Left cardiac atrium (tissue), 4 donors: Measurements from ENCODE around the gene FUT7. TPM values are rescaled to one million over a fixed set of nuclear protein-coding genes. Genes with fewer than 3 reads are reported as not detected.

Experiments used
- ATAC-seq, 2 donors: fragments of 200-7000 bp; cut with Tn5 transposase; one replicate each; pipeline ENCODE4 v1.9.1; 2020; ENCODE audit warnings: mild to moderate bottlenecking in 2 of 2, moderate library complexity in 2 of 2
- DNase-seq: peaks from one replicate; pipeline ENCODE4 v3.0.0-alpha.2; 2020
- intact Hi-C, 2 donors: fragments of 100-400 bp; cut with DNase I; formaldehyde crosslinking; loops; one replicate each; pipeline versions ENCODE4 v1.14.1 to v1.15.1; 2022 to 2023
- long read RNA-seq: library from polyadenylated mRNA; unstranded; transcript quantifications from one replicate; pipeline ENCODE4 v2.0.0, GENCODE V29; 2021
- total RNA-seq, 2 donors: library from RNA; stranded (reverse); fragmentation: NEBNext Ultra II Directional; extraction: Animal tissue kit (Norgen Biotek cat#: 25700); gene quantifications; one replicate each; pipeline ENCODE4 v1.2.1, GENCODE V29; 2021
- donor health status: DM: no; HTN: yes; CAD: no.
- donor health status: DM: no; HTN: yes; CAD: no; lungs with severe emphysema.
- donor health status: DM: yes; HTN: yes; CAD: no.
- donor health status: Dilated cardiomyopathy.

The FUT7 gene, protein sequence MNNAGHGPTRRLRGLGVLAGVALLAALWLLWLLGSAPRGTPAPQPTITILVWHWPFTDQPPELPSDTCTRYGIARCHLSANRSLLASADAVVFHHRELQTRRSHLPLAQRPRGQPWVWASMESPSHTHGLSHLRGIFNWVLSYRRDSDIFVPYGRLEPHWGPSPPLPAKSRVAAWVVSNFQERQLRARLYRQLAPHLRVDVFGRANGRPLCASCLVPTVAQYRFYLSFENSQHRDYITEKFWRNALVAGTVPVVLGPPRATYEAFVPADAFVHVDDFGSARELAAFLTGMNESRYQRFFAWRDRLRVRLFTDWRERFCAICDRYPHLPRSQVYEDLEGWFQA
- under 1 TPM; 0.24 to 0.35 TPM for total RNA-seq
- long read RNA-seq: 0 reads

DNA sequence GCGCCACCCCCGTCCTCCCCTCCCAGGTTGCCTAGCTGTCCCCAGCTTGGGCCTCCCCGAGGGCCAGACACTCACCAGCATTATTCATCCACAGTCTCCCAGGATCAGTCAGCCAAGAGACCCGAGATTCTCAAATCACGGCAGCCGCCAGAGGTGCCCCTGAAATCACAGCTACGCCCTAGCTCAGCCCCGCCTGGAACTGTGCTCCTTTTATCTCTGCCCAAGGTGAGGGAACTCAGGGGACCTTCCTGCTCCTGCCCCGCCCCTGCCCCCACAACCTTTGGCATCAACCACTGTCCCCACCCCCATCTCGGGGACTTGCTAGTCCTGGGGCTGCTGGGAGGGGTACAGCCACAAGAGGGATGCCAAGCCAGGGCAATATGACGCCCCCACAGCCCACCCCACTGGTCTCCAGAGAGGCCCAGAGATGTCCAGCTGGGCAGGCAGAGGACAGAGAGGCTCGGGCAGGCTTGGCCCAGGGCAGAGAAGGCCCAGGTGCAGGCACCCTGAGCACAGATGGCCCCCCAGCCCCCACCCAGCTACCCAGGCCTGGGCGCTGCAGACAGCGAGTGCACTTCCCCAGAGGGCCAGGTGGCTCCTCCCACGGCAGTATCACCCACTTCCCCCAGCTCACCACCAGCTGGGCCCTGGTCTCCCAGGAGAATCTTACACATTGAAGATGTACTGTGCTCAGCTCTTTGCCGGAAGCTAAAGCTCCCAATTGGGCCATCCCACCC is at the start of gene FUT7:
FUT7 (minus strand) TSS at position 185 of the 737 bp plus-strand sequence; CDS start at position 88, 97 bp downstream.
- ATAC-seq: no peak
- no peak for DNase-seq
- intact Hi-C loops: loop anchor here in 1 of 2 donors (5.0 kb wide), 1 partner anchor 85 kb away; the partner anchor contains the start of gene C8G

DNA sequence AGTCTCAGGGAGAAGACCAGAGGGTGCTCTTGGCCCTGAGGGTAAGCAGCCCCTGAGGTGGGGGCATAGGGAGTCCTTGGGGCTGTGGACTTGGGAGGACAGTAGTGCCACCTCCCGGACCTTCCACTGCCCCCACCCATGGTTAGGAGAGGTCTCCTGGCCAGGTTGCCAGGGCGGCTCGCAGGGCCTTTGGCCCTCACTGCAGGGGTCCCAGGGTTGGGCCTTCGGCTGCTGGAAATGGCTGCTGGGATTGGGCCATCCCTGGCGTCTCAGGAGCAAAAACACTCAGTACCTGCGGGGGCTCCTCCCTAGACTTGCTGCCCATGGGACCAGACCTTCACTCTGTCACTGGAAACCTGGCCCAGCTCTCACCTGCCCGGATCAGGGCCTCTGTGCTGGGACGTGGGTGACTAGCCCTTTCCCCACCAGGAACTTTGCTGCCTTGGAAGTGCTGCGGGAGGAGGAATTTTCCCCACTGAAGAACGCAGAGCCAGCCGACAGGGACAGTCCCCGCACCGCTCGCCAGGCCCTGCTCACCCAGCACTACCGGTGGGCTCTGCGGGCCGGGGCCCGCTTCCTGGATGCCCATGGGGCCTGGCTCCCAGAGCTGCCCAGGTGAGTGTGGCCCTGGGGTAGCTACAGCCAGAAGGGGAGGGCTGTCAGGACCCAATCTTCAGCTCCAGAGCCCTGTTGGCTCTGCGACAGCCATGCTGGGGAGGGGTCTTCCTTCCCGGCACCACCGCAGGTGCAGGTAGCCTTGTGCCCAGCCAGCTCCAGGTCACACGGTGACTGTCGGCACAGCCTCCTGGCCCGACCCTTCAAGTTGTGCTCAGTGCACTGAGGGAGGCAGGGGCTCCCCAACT is 48.6 kb upstream of the FUT7 start:
- DNase-seq (no peak), ATAC-seq (no peak)
- intact Hi-C loops: no loop called here

DNA sequence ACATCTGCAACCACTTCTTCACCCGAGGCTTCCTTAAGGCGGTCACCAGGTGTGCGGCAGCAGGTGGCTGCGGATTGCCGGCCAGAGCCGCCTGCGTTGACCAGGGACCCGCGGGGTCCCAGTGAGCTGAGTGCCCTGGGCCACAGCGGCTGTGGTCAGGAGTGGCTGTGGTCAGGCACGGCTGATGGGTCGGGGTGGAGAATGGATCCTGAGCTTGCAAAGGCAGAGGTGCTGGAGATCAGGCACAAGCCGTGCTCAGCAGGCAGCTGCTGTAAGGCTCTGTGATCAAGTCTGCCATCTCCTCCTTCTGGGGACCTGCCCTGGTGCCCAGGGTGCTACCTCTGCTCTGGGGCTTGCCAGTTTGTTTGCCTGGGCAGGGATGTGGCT is 47.5 kb upstream of the FUT7 start:
- DNase-seq: no peak
- intact Hi-C loops: no loop called here
- ATAC-seq: no peak

DNA sequence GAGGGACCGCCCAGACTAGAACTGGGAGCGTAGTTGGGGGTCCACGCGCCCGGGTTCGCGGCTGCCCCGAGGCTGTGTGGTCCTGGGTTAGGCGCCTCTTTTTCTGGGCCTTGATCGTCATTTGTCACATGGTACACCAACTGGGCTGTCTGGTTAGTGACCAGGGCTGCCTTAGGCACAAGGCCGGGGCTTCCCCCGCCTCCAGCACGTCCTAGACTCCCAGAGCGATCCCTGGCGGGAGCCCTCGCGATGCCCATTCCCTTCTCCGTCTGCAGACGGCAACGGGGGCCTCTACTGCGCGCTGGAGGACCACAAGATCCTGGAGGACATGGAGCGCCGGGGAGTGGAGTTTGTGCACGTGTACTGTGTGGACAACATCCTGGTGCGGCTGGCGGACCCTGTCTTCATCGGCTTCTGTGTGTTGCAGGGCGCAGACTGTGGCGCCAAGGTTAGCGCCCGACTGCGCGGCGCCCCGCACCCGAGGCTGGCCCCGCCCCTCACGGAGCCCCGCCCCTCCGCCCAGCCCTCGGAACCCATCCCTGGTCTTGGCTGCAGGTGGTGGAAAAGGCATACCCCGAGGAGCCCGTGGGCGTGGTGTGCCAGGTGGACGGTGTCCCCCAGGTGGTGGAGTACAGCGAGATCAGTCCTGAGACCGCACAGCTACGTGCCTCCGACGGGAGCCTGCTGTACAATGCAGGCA is 47.0 kb upstream of the FUT7 start:
- intact Hi-C loops: no loop called here
- no peak for ATAC-seq
- no peak for DNase-seq

DNA sequence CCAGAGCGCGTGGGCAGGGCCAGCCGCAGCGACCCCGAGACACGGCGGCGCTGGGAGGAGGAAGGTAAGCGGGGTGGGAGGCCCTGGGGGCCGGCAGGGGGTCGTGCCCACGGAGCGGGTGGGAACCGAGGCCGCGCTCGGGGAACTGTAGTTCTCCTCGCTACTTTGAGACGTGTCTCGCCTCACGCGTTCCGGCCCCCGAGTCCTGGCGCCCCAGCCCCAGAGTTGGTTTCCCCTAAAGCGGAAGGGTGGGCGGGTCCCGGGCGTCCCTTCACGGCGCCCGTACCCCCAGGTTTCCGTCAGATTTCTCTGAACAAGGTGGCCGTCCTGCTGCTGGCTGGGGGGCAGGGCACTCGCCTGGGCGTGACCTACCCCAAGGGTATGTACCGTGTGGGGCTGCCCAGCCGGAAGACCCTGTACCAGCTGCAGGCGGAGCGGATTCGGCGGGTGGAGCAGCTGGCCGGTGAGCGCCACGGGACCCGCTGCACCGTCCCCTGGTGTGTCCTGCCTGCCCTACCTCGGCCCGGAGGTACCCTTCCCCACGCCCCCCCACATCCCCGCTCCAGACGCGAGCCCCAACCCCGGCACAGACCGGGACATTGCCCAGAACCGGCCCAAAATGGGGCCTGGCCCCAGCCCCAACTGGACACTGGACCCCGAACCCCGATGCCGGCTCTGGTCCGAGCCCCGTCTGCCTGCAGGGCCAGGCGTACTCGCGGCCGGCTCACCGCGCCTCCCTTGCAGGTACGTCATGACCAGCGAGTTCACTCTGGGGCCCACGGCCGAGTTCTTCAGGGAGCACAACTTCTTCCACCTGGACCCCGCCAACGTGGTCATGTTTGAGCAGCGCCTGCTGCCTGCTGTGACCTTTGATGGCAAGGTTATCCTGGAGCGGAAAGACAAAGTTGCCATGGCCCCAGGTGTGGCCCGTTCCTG is 46.1 kb upstream of the FUT7 start:
- intact Hi-C loops: no loop called here
- peak; percentile 5 to 12 for ATAC-seq
- no peak for DNase-seq

DNA sequence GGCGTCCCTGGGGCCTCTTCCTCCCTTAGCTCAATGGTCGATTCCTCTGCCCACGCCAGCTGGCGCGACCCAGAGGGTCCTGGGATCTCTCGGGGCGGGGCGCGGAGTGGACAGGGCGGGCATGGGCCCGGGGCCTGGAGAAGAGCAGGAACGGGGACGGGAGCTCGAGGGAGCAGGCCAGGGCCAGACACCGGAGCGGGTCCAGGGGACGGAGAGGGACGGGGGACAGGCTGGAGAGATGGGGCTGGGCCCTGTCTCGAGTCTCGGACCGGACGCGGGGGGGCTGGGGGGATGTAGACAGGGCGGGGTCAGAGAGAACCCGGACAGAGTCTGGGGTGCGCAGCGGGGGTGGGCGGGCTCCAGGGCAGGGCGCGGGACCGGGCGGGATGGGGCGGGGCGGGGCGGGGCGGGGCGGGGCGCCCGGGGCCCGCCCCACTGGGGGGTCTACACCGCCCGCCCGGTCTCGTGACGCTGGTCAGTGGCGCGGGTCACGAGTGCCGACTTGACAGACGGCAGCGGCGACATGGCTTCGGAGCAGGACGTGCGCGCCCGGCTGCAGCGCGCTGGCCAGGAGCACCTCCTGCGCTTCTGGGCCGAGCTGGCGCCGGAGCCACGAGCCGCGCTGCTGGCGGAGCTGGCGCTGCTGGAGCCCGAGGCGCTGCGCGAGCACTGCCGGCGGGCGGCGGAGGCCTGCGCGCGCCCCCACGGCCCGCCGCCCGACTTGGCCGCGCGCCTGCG is 45.3 kb upstream of the FUT7 start, which contains the start of gene UAP1L1:
UAP1L1 (plus strand) TSS at position 508 of the 738 bp plus-strand sequence; CDS start at position 524, 16 bp downstream.
- DNase-seq (peak; percentile 83), ATAC-seq (peak; percentile 79 to 82)
- intact Hi-C loops: no loop called here

DNA sequence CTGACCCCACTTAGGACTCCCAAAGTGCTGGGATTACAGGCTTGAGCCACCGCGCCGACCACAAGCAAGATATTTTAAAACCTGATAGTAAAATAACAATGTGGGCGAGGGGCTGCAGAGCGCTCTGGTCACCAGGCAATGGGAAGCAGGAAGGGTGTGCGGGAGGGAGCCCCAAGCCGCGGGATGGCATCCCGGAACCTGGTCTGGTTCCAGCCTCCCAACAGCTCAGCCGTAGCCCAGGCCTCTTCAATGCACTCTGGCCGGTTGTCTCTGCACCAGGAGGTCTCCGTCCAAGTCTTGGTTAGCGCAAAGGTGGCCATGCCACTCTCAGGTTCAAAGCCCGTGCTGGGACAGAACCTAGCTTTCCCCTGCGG is 44.7 kb upstream of the FUT7 start:
- peak in 1 of 2 donors; percentile 4 for ATAC-seq
- intact Hi-C loops: no loop called here
- DNase-seq: no peak

DNA sequence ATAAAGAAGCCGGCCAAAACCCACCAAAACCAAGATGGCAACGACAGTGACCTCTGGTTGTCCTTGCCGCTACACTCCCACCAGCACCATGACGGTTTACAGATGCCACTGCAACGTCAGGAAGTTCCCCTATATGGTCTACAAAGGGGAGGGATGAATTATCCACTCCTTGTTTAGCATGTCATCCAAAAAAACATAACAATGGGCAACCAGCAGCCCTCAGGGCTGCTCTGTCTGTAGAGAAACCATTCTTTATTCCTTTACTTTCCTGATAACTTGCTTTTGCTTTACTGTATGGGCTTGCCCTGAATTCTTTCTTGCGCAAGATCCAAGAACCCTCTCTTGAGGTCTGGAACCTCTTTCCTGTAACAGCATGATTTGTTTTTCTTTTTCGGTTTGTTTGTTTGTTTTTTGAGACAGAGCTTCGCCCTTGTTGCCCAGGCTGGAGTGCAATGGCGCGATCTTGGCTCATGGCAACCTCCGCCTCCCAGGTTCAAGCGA is 43.4 kb upstream of the FUT7 start:
- intact Hi-C loops: no loop called here
- no peak for DNase-seq
- no peak for ATAC-seq

DNA sequence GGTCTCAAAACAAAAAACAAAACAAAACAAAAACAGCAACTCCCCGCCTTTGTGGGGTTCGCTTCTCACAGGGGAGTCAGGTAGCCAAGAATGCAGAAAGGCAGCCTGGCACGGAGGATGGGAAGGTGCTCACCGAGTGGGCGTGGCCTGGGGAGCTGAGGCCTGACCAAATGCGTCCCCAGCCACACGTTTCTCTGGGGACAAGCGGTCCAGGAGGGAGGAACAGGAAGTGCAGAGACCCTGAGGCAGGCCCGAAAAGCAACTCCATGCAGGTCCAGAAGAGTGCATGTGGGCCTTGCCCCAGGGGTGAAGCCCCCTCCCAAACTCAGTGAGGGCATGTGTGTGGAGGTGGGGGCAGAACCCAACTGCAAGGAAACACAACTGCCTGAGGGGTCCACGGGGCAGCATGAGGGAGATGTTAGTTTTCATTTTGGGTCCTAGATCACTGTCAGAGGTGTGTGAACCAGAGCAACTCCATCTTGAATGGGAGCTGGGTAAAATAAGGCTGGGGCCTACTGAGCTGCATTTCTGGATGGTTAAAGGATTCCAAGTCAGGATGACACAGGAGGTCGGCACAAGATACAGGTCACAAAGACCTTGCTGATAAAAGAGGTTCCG is 42.9 kb upstream of the FUT7 start:
- no peak for ATAC-seq

DNA sequence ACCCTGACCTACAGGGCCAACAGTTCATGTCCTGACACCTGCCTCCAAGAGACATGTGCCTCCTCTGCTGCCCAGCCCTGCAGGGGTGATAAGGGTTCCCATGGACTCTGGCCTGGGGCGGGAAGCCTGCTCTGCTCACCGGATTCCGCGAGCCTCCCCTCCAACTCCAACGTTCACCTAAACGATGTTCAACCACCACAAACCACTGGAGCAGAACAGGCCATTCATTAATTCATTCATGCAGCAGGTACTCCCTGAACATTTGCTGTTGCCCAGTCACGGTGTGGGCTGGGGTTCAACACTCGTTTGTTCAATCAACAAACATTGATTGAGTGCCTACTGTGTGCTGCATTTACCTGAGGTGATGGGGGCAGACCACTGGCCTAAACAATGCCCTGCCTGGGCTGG is 42.1 kb upstream of the FUT7 start:
- intact Hi-C loops: no loop called here
- no peak for ATAC-seq
- DNase-seq: no peak

More for the DNA sequence above, 42.9 kb upstream of the FUT7 start:
- peak; percentile 20 for DNase-seq
- intact Hi-C loops: no loop called here

DNA sequence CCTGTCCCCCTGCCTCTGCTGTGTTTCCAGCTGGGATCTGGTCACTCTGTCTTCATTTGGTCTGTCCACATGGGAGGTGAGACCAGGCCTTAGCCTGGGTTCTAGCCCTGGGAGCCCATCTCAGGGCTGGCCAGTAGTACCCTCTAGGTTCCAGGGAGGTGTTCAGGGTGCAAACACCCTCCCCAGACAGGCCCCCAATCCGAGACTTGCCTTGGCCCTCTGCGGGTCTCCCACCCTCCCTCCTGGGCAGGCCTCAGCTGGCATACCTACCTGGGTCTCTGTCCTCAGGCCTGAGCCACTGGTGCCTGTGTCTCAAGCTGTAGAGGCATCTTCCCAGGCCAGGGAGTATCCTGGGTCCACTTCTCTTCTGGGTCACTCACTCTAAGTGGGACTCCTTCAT is 39.4 kb upstream of the FUT7 start:
- ATAC-seq: no peak

DNA sequence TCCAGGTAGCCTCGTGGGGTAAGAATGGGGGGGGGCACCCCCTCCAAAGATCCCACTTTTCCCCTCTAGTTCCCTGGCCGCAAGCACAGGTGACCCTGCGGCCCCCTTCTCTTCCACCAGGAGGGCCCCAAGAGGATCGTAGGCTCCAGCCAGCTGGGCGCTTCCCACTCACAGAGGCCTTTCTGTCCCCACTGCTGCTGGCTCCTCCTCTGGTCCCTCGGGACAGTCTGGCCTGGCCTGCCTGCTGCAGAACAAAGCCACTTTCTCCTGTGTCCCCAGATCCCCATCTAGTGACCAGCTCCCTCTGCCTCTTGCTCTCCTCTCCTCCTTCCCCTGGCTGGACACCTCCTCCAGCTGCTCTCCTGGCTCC is 39.0 kb upstream of the FUT7 start:
- intact Hi-C loops: no loop called here
- no peak for DNase-seq
- ATAC-seq: peak; percentile 23 to 31

More for the DNA sequence above, 39.4 kb upstream of the FUT7 start:
- no peak for DNase-seq
- intact Hi-C loops: no loop called here

DNA sequence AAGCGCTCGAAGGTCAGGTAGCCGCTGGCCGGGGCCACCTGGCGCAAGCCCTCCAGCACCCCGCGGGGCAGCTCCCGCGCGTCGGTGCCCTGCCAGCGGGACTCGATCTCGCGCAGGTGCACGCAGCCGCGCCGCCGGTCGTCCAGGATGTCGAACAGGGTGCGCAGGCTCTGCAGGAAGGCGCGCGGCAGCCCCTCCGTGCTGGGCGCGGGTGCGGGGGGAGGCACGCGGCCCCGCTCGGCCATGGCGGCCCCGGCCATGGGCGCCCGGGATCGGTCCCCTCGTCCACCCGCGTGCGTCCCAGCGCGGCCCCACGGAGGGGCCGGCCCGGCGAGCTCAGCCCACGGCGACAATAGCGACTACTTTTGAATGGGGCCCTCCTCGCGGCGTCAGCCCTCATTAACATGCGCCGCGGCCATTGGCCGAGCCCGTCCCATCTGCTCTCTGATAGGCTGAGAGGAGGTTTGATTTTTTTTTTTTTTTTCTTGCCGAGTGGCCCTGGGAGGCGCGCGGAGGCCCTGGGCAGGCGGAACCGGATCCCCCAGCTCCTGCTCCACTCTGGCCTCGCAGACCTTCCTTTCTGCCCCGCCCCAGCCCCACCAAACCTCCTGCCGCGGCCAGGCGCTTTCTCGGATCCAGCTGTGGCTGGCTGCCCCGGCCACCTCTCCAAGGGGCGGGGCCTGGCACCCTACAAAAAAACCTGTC is 38.5 kb upstream of the FUT7 start, which contains the start of gene SAPCD2:
SAPCD2 (minus strand) TSS at position 357 of the 705 bp plus-strand sequence; CDS start at position 260, 97 bp downstream.
- intact Hi-C loops: no loop called here
- ATAC-seq (peak; percentile 93 to 97), DNase-seq (peak; percentile 91)

DNA sequence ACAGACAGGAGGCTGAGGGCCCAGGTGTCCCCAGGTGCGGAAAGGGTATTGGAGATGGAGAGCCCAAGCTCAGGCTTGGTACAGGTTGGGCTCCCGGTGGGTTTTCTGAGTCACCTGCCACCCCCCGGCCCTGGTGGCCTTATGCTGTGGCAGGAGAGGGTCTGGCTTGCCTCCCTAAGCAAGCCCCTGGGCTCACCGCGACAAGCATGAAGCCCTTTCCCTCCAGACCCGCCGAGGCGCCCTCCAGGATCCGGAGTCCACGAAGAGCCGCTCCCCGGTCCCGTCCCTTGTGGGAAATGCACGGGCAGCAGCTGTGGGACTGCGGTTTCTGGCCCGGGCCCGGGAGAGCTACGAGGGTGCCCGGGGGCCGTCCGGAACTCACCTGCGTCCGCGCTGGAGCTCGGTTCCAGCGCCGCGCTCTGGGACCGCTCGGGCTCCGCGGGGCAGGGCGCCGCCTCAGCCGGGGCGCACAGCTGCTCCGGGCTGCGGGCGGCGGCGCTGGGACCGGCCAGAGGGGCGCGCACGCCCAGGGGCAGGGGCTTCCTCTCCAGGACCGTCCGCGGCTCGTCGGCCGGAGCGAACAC is 37.7 kb upstream of the FUT7 start:
- intact Hi-C loops: loop anchor here in 1 of 2 donors (10.0 kb wide), 1 partner anchor 285 kb away; no protein-coding TSS in a partner anchor
- ATAC-seq (no peak), DNase-seq (no peak)
